ENCODE results near the gene SLC9B1. TPM values are rescaled to one million over a fixed set of nuclear protein-coding genes. Genes with fewer than 3 reads are reported as not detected.
"Not testable (repeated sequence)": the region's sequence is repeated elsewhere in the genome, so short reads cannot be mapped to it uniquely, and the experiment has no call there.

Gene SLC9B1
- total RNA-seq, 2 experiments from 2014 or later = 3.6 to 3.7 TPM

GRCh38 chr4:102959496-102959895 is 60.0 kb downstream of the SLC9B1 start:
- ChIA-PET CTCF (interaction anchor here (0.6 kb wide), 1 partner anchor 112 kb away, joined by 3 read pairs; no protein-coding TSS in a partner anchor), POLR2A (no interaction called here)
- Histone ChIP-seq H3K27me3 (ENCODE audit: control insufficient read depth in 1 of 2, insufficient read depth in 2 of 2, low read length in 2 of 2) (no peaks in the 10 kb centered on the region), H3K9me3 (ENCODE audit: control insufficient read depth in 1 of 2, insufficient read depth in 1 of 2, low read length in 2 of 2) (no peaks in the 10 kb centered on the region), H3K4me3 (ENCODE audit: low read length) (no peak overlapping the region), H3K4me1 (ENCODE audit: insufficient read depth, low read length) (no peaks in the 10 kb centered on the region), H3K36me3 (ENCODE audit: insufficient read depth, low read length) (no peaks in the 10 kb centered on the region), H3K27ac (ENCODE audit: low read depth in 1 of 2, low read length in 2 of 2) (no peak overlapping the region)
- TF ChIP-seq CTCF (IDR thresholded peaks at IDR 0.05) = no peak
- ATAC-seq (ENCODE audit: poor library complexity) (no peak), DNase-seq (no peak)
- no peaks in the 10 kb centered on the region for H3K4me1 Mint-ChIP-seq (ENCODE audit: low read depth)
- intact Hi-C loops (cut with DNase I, micrococcal nuclease) = no loop called here
- no peak overlapping the region for H3K27ac Mint-ChIP-seq
- no peaks in the 10 kb centered on the region for H3K27me3 Mint-ChIP-seq
- no peak overlapping the region for H3K4me3 Mint-ChIP-seq
- peaks cover 11% of the 10 kb centered on the region for H3K9me3 Mint-ChIP-seq
- peaks cover 45% of the 10 kb centered on the region for H3K36me3 Mint-ChIP-seq (ENCODE audit: low read depth)

- TF ChIP-seq CTCF (IDR thresholded peaks at IDR 0.05) = no peak
- no peak overlapping the region for H3K4me3 ChIP-seq (ENCODE audit: low read length)
- H3K9me3 Mint-ChIP-seq = peaks cover 5% of the 10 kb centered on the region
- H3K36me3 ChIP-seq (ENCODE audit: insufficient read depth, low read length) = no peaks in the 10 kb centered on the region
- H3K27me3 ChIP-seq (ENCODE audit: control insufficient read depth in 1 of 2, insufficient read depth in 2 of 2, low read length in 2 of 2) = no peaks in the 10 kb centered on the region
- intact Hi-C loops (cut with DNase I, micrococcal nuclease) = no loop called here
- H3K4me1 ChIP-seq (ENCODE audit: insufficient read depth, low read length) = no peaks in the 10 kb centered on the region
- ChIA-PET POLR2A (no interaction called here), CTCF (no interaction called here)
- no peaks in the 10 kb centered on the region for H3K4me1 Mint-ChIP-seq (ENCODE audit: low read depth)
- H3K9me3 ChIP-seq (ENCODE audit: control insufficient read depth in 1 of 2, insufficient read depth in 1 of 2, low read length in 2 of 2) = no peaks in the 10 kb centered on the region
- H3K36me3 Mint-ChIP-seq (ENCODE audit: low read depth) = peaks cover 8% of the 10 kb centered on the region
- no peak overlapping the region for H3K27ac ChIP-seq (ENCODE audit: low read depth in 1 of 2, low read length in 2 of 2)
- no peak overlapping the region for H3K4me3 Mint-ChIP-seq
- H3K27me3 Mint-ChIP-seq = no peaks in the 10 kb centered on the region
- H3K27ac Mint-ChIP-seq = no peak overlapping the region
- DNase-seq (no peak), ATAC-seq (ENCODE audit: poor library complexity) (no peak)
Observed at GRCh38 chr4:102945066-102945465, 74.4 kb downstream of the SLC9B1 start.

- DNase-seq; H3K36me3 ChIP-seq (ENCODE audit: insufficient read depth, low read length); H3K27ac Mint-ChIP-seq; intact Hi-C loops (cut with DNase I, micrococcal nuclease); H3K9me3 Mint-ChIP-seq; H3K4me1 Mint-ChIP-seq (ENCODE audit: low read depth); POLR2A ChIA-PET; CTCF ChIA-PET; H3K9me3 ChIP-seq (ENCODE audit: control insufficient read depth in 1 of 2, insufficient read depth in 1 of 2, low read length in 2 of 2); H3K4me3 ChIP-seq (ENCODE audit: low read length); ATAC-seq (ENCODE audit: poor library complexity); H3K27me3 ChIP-seq (ENCODE audit: control insufficient read depth in 1 of 2, insufficient read depth in 2 of 2, low read length in 2 of 2); H3K27me3 Mint-ChIP-seq; H3K4me3 Mint-ChIP-seq; H3K27ac ChIP-seq (ENCODE audit: low read depth in 1 of 2, low read length in 2 of 2); H3K4me1 ChIP-seq (ENCODE audit: insufficient read depth, low read length): not testable (repeated sequence)
- H3K36me3 Mint-ChIP-seq (ENCODE audit: low read depth) = peaks cover 18% of the 10 kb centered on the region
Observed at GRCh38 chr4:102938063-102938462, 81.4 kb downstream of the SLC9B1 start.

DNA sequence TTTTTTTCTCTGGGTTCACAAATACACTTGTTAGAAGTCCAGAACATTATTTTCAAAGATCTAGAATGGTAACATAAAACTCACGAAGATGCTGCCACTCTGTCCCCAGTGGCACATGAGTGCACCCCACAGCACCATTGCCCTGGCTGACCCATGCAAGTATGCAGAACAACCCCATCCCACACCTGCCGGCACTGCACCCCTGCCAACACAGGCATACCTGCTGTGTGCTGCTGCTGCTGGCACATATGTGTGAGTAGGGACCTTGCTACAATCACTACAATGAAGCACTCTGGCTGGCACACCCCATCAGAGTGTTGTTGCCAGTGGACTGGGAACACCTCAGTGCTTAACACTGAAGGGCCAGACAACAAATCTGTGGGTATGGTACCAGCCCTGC is 83.8 kb downstream of the SLC9B1 start:
- Histone ChIP-seq H3K27me3 (ENCODE audit: control insufficient read depth in 1 of 2, insufficient read depth in 2 of 2, low read length in 2 of 2) (no peaks in the 10 kb centered on the region), H3K4me3 (ENCODE audit: low read length) (no peak overlapping the region), H3K27ac (ENCODE audit: low read depth in 1 of 2, low read length in 2 of 2) (no peak overlapping the region), H3K36me3 (ENCODE audit: insufficient read depth, low read length) (no peaks in the 10 kb centered on the region), H3K9me3 (ENCODE audit: control insufficient read depth in 1 of 2, insufficient read depth in 1 of 2, low read length in 2 of 2) (no peaks in the 10 kb centered on the region), H3K4me1 (ENCODE audit: insufficient read depth, low read length) (no peaks in the 10 kb centered on the region)
- no peaks in the 10 kb centered on the region for H3K4me1 Mint-ChIP-seq (ENCODE audit: low read depth)
- intact Hi-C loops (cut with DNase I, micrococcal nuclease) = no loop called here
- POLR2A ChIA-PET = no interaction called here
- H3K27me3 Mint-ChIP-seq = no peaks in the 10 kb centered on the region
- H3K27ac Mint-ChIP-seq = no peak overlapping the region
- no peak overlapping the region for H3K4me3 Mint-ChIP-seq
- H3K36me3 Mint-ChIP-seq (ENCODE audit: low read depth) = peaks cover 14% of the 10 kb centered on the region
- CTCF ChIA-PET = no interaction called here
- H3K9me3 Mint-ChIP-seq = peaks cover 5% of the 10 kb centered on the region
- ATAC-seq (ENCODE audit: poor library complexity) = no peak
- no peak for TF ChIP-seq CTCF (IDR thresholded peaks at IDR 0.05)
- DNase-seq = no peak

- H3K27me3 ChIP-seq (ENCODE audit: control insufficient read depth in 1 of 2, insufficient read depth in 2 of 2, low read length in 2 of 2); H3K27ac Mint-ChIP-seq; H3K4me1 Mint-ChIP-seq (ENCODE audit: low read depth); CTCF ChIA-PET; H3K27me3 Mint-ChIP-seq; H3K27ac ChIP-seq (ENCODE audit: low read depth in 1 of 2, low read length in 2 of 2); H3K4me1 ChIP-seq (ENCODE audit: insufficient read depth, low read length); POLR2A ChIA-PET; ATAC-seq (ENCODE audit: poor library complexity); H3K9me3 ChIP-seq (ENCODE audit: control insufficient read depth in 1 of 2, insufficient read depth in 1 of 2, low read length in 2 of 2); DNase-seq; intact Hi-C loops (cut with DNase I, micrococcal nuclease); H3K4me3 ChIP-seq (ENCODE audit: low read length); H3K4me3 Mint-ChIP-seq; H3K36me3 ChIP-seq (ENCODE audit: insufficient read depth, low read length): not testable (repeated sequence)
- H3K36me3 Mint-ChIP-seq (ENCODE audit: low read depth) = peaks cover 77% of the 10 kb centered on the region
- peaks cover 12% of the 10 kb centered on the region for H3K9me3 Mint-ChIP-seq
Observed at GRCh38 chr4:102919697-102920096, 99.8 kb downstream of the SLC9B1 start.
